ENCODE measurements around the gene GRK2. TPM values are rescaled to one million over a fixed set of nuclear protein-coding genes. Genes with fewer than 3 reads are reported as not detected.

Gene GRK2
- total RNA-seq, 1 donor from 2014 or later = 30.0 TPM

GRCh38 chr11:67320011-67320410 lies 53.7 kb downstream of the GRK2 start:
- Mint-ChIP-seq H3K4me3 (no peak overlapping the region), H3K9me3 (no peaks in the 10 kb centered on the region)

GRCh38 chr11:67320691-67321090 lies 54.4 kb downstream of the GRK2 start:
- peaks cover 8% of the 10 kb centered on the region for H4K20me1 ChIP-seq (ENCODE audit: low read depth)
- Mint-ChIP-seq H3K36me3 (peaks cover 6% of the 10 kb centered on the region), H3K27ac (no peak overlapping the region), H3K4me3 (no peak overlapping the region), H3K4me1 (peaks cover 17% of the 10 kb centered on the region), H3K9me3 (no peaks in the 10 kb centered on the region), H3K27me3 (ENCODE audit: insufficient read depth, low read depth) (peaks cover 4% of the 10 kb centered on the region)
- no peak overlapping the region for H2AFZ ChIP-seq (replicated peaks)
- no peak for DNase-seq (ENCODE audit: low spot score)
- peaks cover 8% of the 10 kb centered on the region for H3F3A ChIP-seq (ENCODE audit: low read depth)
- H3K9ac ChIP-seq = no peak overlapping the region
- H3K27me3 ChIP-seq = peaks cover 29% of the 10 kb centered on the region
- H3K36me3 ChIP-seq = no peaks in the 10 kb centered on the region
- no peak overlapping the region for H3K4me2 ChIP-seq
- H3K79me2 ChIP-seq (ENCODE audit: low read depth) = no peaks in the 10 kb centered on the region
- H3K27ac ChIP-seq = no peak overlapping the region
- H3K4me3 ChIP-seq = no peak overlapping the region
- H3K9me3 ChIP-seq (ENCODE audit: low read depth) = no peaks in the 10 kb centered on the region
- H3K4me1 ChIP-seq = peaks cover 3% of the 10 kb centered on the region
- TF ChIP-seq, protein P1, sequence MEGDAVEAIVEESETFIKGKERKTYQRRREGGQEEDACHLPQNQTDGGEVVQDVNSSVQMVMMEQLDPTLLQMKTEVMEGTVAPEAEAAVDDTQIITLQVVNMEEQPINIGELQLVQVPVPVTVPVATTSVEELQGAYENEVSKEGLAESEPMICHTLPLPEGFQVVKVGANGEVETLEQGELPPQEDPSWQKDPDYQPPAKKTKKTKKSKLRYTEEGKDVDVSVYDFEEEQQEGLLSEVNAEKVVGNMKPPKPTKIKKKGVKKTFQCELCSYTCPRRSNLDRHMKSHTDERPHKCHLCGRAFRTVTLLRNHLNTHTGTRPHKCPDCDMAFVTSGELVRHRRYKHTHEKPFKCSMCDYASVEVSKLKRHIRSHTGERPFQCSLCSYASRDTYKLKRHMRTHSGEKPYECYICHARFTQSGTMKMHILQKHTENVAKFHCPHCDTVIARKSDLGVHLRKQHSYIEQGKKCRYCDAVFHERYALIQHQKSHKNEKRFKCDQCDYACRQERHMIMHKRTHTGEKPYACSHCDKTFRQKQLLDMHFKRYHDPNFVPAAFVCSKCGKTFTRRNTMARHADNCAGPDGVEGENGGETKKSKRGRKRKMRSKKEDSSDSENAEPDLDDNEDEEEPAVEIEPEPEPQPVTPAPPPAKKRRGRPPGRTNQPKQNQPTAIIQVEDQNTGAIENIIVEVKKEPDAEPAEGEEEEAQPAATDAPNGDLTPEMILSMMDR (IDR thresholded peaks at IDR 0.05) = no peak
- no peak for TF ChIP-seq EZH2 (IDR thresholded peaks at IDR 0.05)
- no peak for TF ChIP-seq EZH2phosphoT487 (IDR thresholded peaks at IDR 0.05)

More at GRCh38 chr11:67320011-67320410, 53.7 kb downstream of the GRK2 start:
- Histone ChIP-seq H3K9ac (no peak overlapping the region), H3K9me3 (ENCODE audit: low read depth) (no peaks in the 10 kb centered on the region), H3K27ac (no peak overlapping the region), H2AFZ (replicated peaks) (no peak overlapping the region), H4K20me1 (ENCODE audit: low read depth) (peaks cover 8% of the 10 kb centered on the region), H3K79me2 (ENCODE audit: low read depth) (no peaks in the 10 kb centered on the region), H3K36me3 (no peaks in the 10 kb centered on the region), H3K4me3 (no peak overlapping the region), H3K4me2 (no peak overlapping the region), H3F3A (ENCODE audit: low read depth) (peaks cover 8% of the 10 kb centered on the region), H3K4me1 (peaks cover 3% of the 10 kb centered on the region), H3K27me3 (peaks cover 29% of the 10 kb centered on the region)
- H3K27me3 Mint-ChIP-seq (ENCODE audit: insufficient read depth, low read depth) = peaks cover 4% of the 10 kb centered on the region
- peaks cover 19% of the 10 kb centered on the region for H3K4me1 Mint-ChIP-seq
- H3K36me3 Mint-ChIP-seq = peaks cover 4% of the 10 kb centered on the region
- no peak for DNase-seq (ENCODE audit: low spot score)
- no peak overlapping the region for H3K27ac Mint-ChIP-seq
- TF ChIP-seq, protein P1 (IDR thresholded peaks at IDR 0.05) = no peak

DNA sequence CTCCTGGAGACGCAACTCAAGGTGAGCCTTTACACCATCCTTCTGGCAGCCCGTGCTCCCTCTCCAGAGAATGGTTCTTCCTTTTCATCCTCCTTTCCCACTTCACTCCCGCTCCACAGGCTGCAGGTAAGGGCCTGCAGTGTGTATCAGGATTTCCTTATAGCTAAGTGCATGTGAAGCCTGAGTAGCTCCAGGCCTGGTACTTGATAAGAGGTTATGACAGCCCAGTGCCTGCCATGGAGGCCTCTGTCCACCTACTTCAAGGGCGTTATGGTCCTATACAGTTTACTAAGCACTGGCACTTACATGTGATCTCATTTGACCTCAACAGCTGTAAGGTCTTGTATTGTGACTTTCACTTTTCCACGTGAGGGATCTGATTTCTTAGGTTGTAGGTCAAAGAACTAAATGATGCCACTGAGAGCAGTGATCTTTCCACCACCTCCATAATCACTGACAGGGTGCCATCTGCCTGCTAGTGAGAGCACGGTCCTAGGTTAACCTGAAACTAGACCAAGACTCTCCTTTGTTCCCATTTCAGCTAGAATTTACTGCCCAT lies 55.1 kb downstream of the GRK2 start:
- Histone ChIP-seq H4K20me1 (ENCODE audit: low read depth) (peaks cover 8% of the 10 kb centered on the region), H3K27me3 (peaks cover 29% of the 10 kb centered on the region), H3K36me3 (no peaks in the 10 kb centered on the region), H3K9me3 (ENCODE audit: low read depth) (no peaks in the 10 kb centered on the region), H3K4me3 (no peak overlapping the region), H2AFZ (replicated peaks) (no peak overlapping the region), H3K9ac (no peak overlapping the region), H3F3A (ENCODE audit: low read depth) (peaks cover 8% of the 10 kb centered on the region), H3K4me2 (no peak overlapping the region), H3K27ac (no peak overlapping the region), H3K79me2 (ENCODE audit: low read depth) (no peaks in the 10 kb centered on the region), H3K4me1 (peaks cover 3% of the 10 kb centered on the region)
- Mint-ChIP-seq H3K36me3 (peaks cover 8% of the 10 kb centered on the region), H3K27ac (no peak overlapping the region), H3K4me3 (no peak overlapping the region), H3K9me3 (no peaks in the 10 kb centered on the region), H3K4me1 (peaks cover 16% of the 10 kb centered on the region), H3K27me3 (ENCODE audit: insufficient read depth, low read depth) (peaks cover 3% of the 10 kb centered on the region)
- TF ChIP-seq EZH2 (IDR thresholded peaks at IDR 0.05) (no peak), EZH2phosphoT487 (IDR thresholded peaks at IDR 0.05) (no peak)
- TF ChIP-seq, protein P1 (IDR thresholded peaks at IDR 0.05) = no peak
- DNase-seq (ENCODE audit: low spot score) = no peak

Data from neural progenitor cell (in vitro differentiated cells).